ENCODE results near the gene SLC12A8. TPM values are rescaled to one million over a fixed set of nuclear protein-coding genes. Genes with fewer than 3 reads are reported as not detected.

The SLC12A8 gene
- total and polyA plus RNA-seq, 2 donors (not counting 1 experiment from before 2014, with no cell fraction given) = 0.57 to 1.1 TPM

DNA sequence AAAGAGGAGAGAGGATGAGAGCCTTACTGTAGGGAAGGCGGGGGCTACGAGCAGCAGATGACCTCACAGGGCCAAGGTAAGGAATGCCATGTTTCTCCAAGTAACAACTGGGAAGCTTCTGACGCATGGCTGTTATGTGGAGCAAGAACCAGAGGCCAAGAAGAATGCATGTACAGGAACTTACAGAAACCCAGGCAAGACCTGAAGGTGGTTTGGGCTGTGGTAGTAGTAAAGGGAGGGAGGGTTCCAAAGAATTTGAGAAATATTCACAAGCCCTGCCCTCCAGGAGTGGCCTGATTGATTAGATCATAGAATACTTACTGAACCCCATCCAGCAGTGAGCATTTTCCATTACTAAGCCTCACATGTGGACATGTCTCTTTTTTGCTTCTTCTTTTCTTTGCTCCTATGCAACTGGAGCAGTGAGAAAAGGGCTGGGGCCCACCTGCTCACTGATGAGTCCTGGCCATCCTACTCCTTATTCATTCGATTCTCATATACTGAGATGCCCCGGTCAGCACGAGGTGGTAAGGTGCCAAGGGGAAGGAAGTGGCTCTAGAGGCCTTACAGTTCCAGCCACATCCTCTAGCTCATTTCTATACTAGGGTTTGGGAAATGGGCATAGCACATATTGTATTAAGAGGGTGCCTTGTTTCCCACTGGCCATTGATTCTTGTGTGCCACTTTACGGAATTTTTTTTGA, 8.3 kb upstream of the SLC12A8 start:
- Mint-ChIP-seq H3K4me1 (peaks cover 3% of the 10 kb centered on the region), H3K27me3 (no peaks in the 10 kb centered on the region), H3K4me3 (no peak overlapping the region), H3K9me3 (ENCODE audit: insufficient read depth) (no peaks in the 10 kb centered on the region), H3K27ac (no peak overlapping the region)
- POLR2A ChIA-PET = interaction anchor here (0.6 kb wide), 1 partner anchor 226 kb away, joined by 3 read pairs; no protein-coding TSS in a partner anchor
- intact Hi-C loops (cut with micrococcal nuclease) = no loop called here
- Histone ChIP-seq H3K27ac (ENCODE audit: low read length in 2 of 2) (no peak overlapping the region), H3K27me3 (replicated peaks in 1 of 4; ENCODE audit: control extremely low read depth in 1 of 4, control insufficient read depth in 3 of 4, insufficient read depth in 4 of 4, low read length in 3 of 4) (no peaks in the 10 kb centered on the region), H3K9me3 (ENCODE audit: control extremely low read depth in 1 of 3, control insufficient read depth in 2 of 3, insufficient read depth in 1 of 3, low read length in 2 of 3) (no peaks in the 10 kb centered on the region), H3K4me2 (replicated peaks; ENCODE audit: low read depth, low read length, poor library complexity, severe bottlenecking) (no peak overlapping the region), H3K79me2 (ENCODE audit: control insufficient read depth, insufficient read depth, low read length) (no peaks in the 10 kb centered on the region), H3K4me1 (ENCODE audit: control insufficient read depth in 2 of 2, insufficient read depth in 2 of 2, low read length in 2 of 2) (no peaks in the 10 kb centered on the region), H2AFZ (ENCODE audit: insufficient read depth, low read depth, low read length, poor library complexity, severe bottlenecking) (no peak overlapping the region), H4K20me1 (ENCODE audit: control insufficient read depth, insufficient read depth, low read length, poor library complexity, severe bottlenecking) (no peaks in the 10 kb centered on the region), H3K36me3 (replicated peaks in 1 of 2; ENCODE audit: control extremely low read depth in 1 of 2, control insufficient read depth in 1 of 2, extremely low read depth in 1 of 2, insufficient read depth in 2 of 2, low read length in 1 of 2) (no peaks in the 10 kb centered on the region), H3K4me3 (ENCODE audit: control extremely low read depth in 1 of 5, extremely low read depth in 1 of 5, insufficient read depth in 1 of 5, low read depth in 2 of 5, low read length in 4 of 5) (no peak overlapping the region), H3K9ac (ENCODE audit: low read length) (no peak overlapping the region)
- 96% methylated on average over 3 of the region's 7 CpGs for WGBS (ENCODE audit: insufficient coverage)
- ATAC-seq (ENCODE audit: low read depth) = no peak
- TF ChIP-seq, protein P1, sequence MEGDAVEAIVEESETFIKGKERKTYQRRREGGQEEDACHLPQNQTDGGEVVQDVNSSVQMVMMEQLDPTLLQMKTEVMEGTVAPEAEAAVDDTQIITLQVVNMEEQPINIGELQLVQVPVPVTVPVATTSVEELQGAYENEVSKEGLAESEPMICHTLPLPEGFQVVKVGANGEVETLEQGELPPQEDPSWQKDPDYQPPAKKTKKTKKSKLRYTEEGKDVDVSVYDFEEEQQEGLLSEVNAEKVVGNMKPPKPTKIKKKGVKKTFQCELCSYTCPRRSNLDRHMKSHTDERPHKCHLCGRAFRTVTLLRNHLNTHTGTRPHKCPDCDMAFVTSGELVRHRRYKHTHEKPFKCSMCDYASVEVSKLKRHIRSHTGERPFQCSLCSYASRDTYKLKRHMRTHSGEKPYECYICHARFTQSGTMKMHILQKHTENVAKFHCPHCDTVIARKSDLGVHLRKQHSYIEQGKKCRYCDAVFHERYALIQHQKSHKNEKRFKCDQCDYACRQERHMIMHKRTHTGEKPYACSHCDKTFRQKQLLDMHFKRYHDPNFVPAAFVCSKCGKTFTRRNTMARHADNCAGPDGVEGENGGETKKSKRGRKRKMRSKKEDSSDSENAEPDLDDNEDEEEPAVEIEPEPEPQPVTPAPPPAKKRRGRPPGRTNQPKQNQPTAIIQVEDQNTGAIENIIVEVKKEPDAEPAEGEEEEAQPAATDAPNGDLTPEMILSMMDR (IDR thresholded peaks at IDR 0.05) = no peak
- no peak for TF ChIP-seq EZH2 (IDR thresholded peaks at IDR 0.05; ENCODE audit: borderline replicate concordance, insufficient read depth, low read depth, low read length, poor library complexity, severe bottlenecking)
- CTCF ChIA-PET = no interaction called here
- no peak for DNase-seq

DNA sequence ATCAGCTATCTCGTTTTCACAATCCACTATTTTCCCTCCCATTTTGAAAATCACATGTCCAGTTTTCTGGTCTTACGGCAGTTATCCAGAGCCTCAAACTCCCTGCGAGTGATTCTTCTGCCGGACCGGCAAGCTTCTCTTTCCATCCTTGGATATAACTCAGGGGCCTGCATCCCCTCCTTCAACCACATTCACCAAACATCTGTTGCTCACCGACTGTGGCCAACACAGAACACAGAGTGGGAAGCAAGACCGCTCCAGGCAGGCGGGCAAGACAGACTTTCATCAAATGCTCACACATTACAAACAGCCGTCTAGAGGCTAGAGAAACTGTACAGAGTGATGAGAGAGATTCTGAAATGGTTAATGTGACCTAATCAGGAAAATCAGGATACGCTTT, 7.6 kb upstream of the SLC12A8 start:
- 97% methylated on average over 6 of the region's 10 CpGs for WGBS (ENCODE audit: insufficient coverage)
- Histone ChIP-seq H4K20me1 (ENCODE audit: control insufficient read depth, insufficient read depth, low read length, poor library complexity, severe bottlenecking) (no peaks in the 10 kb centered on the region), H3K9ac (ENCODE audit: low read length) (no peak overlapping the region), H3K9me3 (ENCODE audit: control extremely low read depth in 1 of 3, control insufficient read depth in 2 of 3, insufficient read depth in 1 of 3, low read length in 2 of 3) (no peaks in the 10 kb centered on the region), H3K36me3 (replicated peaks in 1 of 2; ENCODE audit: control extremely low read depth in 1 of 2, control insufficient read depth in 1 of 2, extremely low read depth in 1 of 2, insufficient read depth in 2 of 2, low read length in 1 of 2) (no peaks in the 10 kb centered on the region), H3K4me2 (replicated peaks; ENCODE audit: low read depth, low read length, poor library complexity, severe bottlenecking) (no peak overlapping the region), H3K4me3 (ENCODE audit: control extremely low read depth in 1 of 5, extremely low read depth in 1 of 5, insufficient read depth in 1 of 5, low read depth in 2 of 5, low read length in 4 of 5) (no peak overlapping the region), H3K4me1 (ENCODE audit: control insufficient read depth in 2 of 2, insufficient read depth in 2 of 2, low read length in 2 of 2) (no peaks in the 10 kb centered on the region), H2AFZ (ENCODE audit: insufficient read depth, low read depth, low read length, poor library complexity, severe bottlenecking) (no peak overlapping the region), H3K79me2 (ENCODE audit: control insufficient read depth, insufficient read depth, low read length) (no peaks in the 10 kb centered on the region), H3K27me3 (replicated peaks in 1 of 4; ENCODE audit: control extremely low read depth in 1 of 4, control insufficient read depth in 3 of 4, insufficient read depth in 4 of 4, low read length in 3 of 4) (no peaks in the 10 kb centered on the region), H3K27ac (ENCODE audit: low read length in 2 of 2) (no peak overlapping the region)
- TF ChIP-seq, protein P1 (IDR thresholded peaks at IDR 0.05) = no peak
- no peak for TF ChIP-seq EZH2 (IDR thresholded peaks at IDR 0.05; ENCODE audit: borderline replicate concordance, insufficient read depth, low read depth, low read length, poor library complexity, severe bottlenecking)
- H3K27me3 Mint-ChIP-seq = no peaks in the 10 kb centered on the region
- CTCF ChIA-PET = no interaction called here
- H3K4me3 Mint-ChIP-seq = no peak overlapping the region
- H3K4me1 Mint-ChIP-seq = peaks cover 3% of the 10 kb centered on the region
- intact Hi-C loops (cut with micrococcal nuclease) = no loop called here
- no peak overlapping the region for H3K27ac Mint-ChIP-seq
- POLR2A ChIA-PET = no interaction called here
- H3K9me3 Mint-ChIP-seq (ENCODE audit: insufficient read depth) = no peaks in the 10 kb centered on the region
- ATAC-seq (ENCODE audit: low read depth) (no peak), DNase-seq (no peak)

All from B cell (primary cell).